Activated CD4-positive, alpha-beta T cell treated with anti-CD3 and anti-CD28 coated beads for 36 hours (primary cell): ENCODE measurements around the gene ESYT2. TPM values are rescaled to one million over a fixed set of nuclear protein-coding genes. Genes with fewer than 3 reads are reported as not detected.

ENCODE experiments used
- ATAC-seq: fragments of 200-7000 bp; cut with Tn5 transposase; one replicate; pipeline ENCODE4 v1.10.0; 2021; ENCODE audit warnings: mild to moderate bottlenecking, moderate library complexity
- CTCF ChIA-PET: fragments of 350-600 bp; sonication (Branson Sonifier 250); formaldehyde crosslinking; loops from one replicate; lab custom pipeline; 2021; ENCODE audit warnings: antibody characterized with exemption; lab: Charles Lee
- POLR2A ChIA-PET: fragments of 350-600 bp; sonication (Branson Sonifier 250); formaldehyde crosslinking; loops from one replicate; lab custom pipeline; 2021; ENCODE audit warnings: antibody characterized with exemption, inconsistent platforms; lab: Charles Lee
- DNase-seq: peaks from one replicate; pipeline ENCODE4 v3.0.0-alpha.2; 2020
- H3K27ac Mint-ChIP-seq: one replicate; pipeline ENCODE4 v1.8.0; 2021; ENCODE audit warnings: mixed read lengths
- H3K27me3 Mint-ChIP-seq: one replicate; pipeline ENCODE4 v1.8.0; 2021; ENCODE audit warnings: mixed read lengths
- H3K36me3 Mint-ChIP-seq: one replicate; pipeline ENCODE4 v1.8.0; 2021; ENCODE audit warnings: low read depth, mixed read lengths
- H3K4me1 Mint-ChIP-seq: one replicate; pipeline ENCODE4 v1.8.0; 2021; ENCODE audit warnings: mixed read lengths
- H3K4me3 Mint-ChIP-seq: one replicate; pipeline ENCODE4 v1.8.0; 2021; ENCODE audit warnings: mild to moderate bottlenecking, moderate library complexity, mixed read lengths
- H3K9me3 Mint-ChIP-seq: one replicate; pipeline ENCODE4 v1.8.0; 2021; ENCODE audit warnings: low read depth, mixed read lengths
- intact Hi-C, 2 experiments: fragments of 100-400 bp; cut with DNase I in 1 of 2; cut with micrococcal nuclease in 1 of 2; formaldehyde crosslinking; loops; one replicate each; pipeline versions ENCODE4 v1.14.2 to v1.15.1; 2022 to 2024; cut with DNase I, micrococcal nuclease
- total RNA-seq, 2 experiments: library from RNA; stranded (reverse); gene quantifications; one replicate each; pipeline ENCODE4 v1.2.3, GENCODE V29; 2021

Gene ESYT2
- total RNA-seq, 2 experiments from 2014 or later = 68.5 to 73.7 TPM

GRCh38 chr7:158821171-158822031, 7.9 kb downstream of the ESYT2 start:
- ATAC-seq (peak; percentile 38), DNase-seq (peak; percentile 49)
- no peaks in the 10 kb centered on the region for H3K9me3 Mint-ChIP-seq
- intact Hi-C loops = loop anchor here (1.0 kb wide), 1 partner anchor 10 kb away; no protein-coding TSS in a partner anchor
- peaks cover 18% of the 10 kb centered on the region for H3K36me3 Mint-ChIP-seq
- peak overlapping the region; percentile 71 for H3K4me3 Mint-ChIP-seq
- CTCF ChIA-PET = interaction anchor here (0.7 to 1.1 kb wide), 2 partner anchors 9 to 26 kb away, joined by 3 to 6 read pairs; no protein-coding TSS in a partner anchor
- H3K4me1 Mint-ChIP-seq = peaks cover 82% of the 10 kb centered on the region
- H3K27ac Mint-ChIP-seq = peak overlapping the region; percentile 93
- H3K27me3 Mint-ChIP-seq = no peaks in the 10 kb centered on the region
- POLR2A ChIA-PET = interaction anchor here (1.4 to 1.7 kb wide), 2 partner anchors 12 to 42 kb away, joined by 5 to 8 read pairs; no protein-coding TSS in a partner anchor

DNA sequence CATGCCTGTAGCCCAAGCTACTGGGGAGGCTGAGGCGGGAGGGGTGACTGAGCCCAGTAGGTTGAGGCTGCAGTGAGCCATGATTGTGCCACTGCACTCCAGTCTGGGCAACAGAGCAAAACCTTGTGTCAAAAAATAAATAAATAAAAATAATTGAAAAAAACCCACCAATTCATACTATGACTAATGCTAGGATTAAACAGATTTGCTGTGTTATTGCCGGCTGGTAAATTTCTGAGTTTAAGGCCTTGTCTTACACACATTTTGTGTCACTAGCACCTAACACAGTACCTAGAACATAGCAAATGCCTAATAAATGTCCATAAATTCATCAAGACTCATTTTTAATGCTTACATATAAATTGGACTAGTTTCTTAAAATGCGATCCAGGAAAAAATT, 8.7 kb downstream of the ESYT2 start:
- Mint-ChIP-seq H3K4me3 (peak overlapping the region; percentile 71), H3K36me3 (peaks cover 21% of the 10 kb centered on the region), H3K4me1 (peaks cover 84% of the 10 kb centered on the region), H3K27me3 (no peaks in the 10 kb centered on the region), H3K9me3 (no peaks in the 10 kb centered on the region), H3K27ac (peak overlapping the region; percentile 93)
- CTCF ChIA-PET = interaction anchor here (0.7 kb wide), 1 partner anchor 10 kb away, joined by 6 read pairs; no protein-coding TSS in a partner anchor
- intact Hi-C loops = loop anchor here (1.0 kb wide), 1 partner anchor 9 kb away; no protein-coding TSS in a partner anchor
- POLR2A ChIA-PET = interaction anchor here (1.4 to 1.7 kb wide), 3 partner anchors 8 to 43 kb away, joined by 4 to 8 read pairs (median 5); partner anchors contain the start of gene ESYT2
- ATAC-seq (no peak), DNase-seq (no peak)

DNA sequence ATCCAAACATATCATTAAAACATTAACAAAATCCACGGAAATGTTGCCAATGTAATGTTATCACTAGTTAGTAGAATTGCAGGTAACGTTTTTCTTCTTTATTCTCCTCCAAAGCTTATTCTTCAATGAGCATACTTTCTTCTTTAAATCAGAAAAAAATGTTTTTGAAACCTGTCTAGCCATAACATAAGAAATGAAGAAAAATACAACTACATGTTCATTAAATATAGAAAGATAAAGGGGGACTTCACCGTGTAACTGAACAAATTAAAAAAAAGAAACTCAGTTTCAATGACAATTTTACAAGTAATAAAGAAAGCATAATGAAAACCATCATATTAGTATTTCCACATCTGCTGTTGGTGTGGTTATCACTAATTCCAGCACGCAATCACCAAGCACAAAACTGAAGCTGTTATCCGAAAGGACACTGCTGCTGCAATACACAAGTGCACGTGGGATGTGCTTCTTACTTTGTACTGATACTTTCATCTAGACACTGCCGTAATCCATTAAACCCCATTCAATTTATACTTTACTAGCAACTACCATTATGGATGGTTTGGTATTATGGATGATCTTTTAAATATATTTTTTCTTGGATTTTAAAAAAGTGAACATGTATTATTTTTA, 9.6 kb downstream of the ESYT2 start:
- H3K36me3 Mint-ChIP-seq = peaks cover 23% of the 10 kb centered on the region
- CTCF ChIA-PET = interaction anchor here (1.3 to 1.5 kb wide), 2 partner anchors 9 to 27 kb away, joined by 3 to 5 read pairs; no protein-coding TSS in a partner anchor
- peaks cover 86% of the 10 kb centered on the region for H3K4me1 Mint-ChIP-seq
- no peaks in the 10 kb centered on the region for H3K27me3 Mint-ChIP-seq
- POLR2A ChIA-PET = interaction anchor here (1.0 to 2.1 kb wide), 4 partner anchors 7 to 10 kb away, joined by 4 to 7 read pairs (median 6); partner anchors contain the start of gene ESYT2
- H3K27ac Mint-ChIP-seq = peak overlapping the region; percentile 93
- intact Hi-C loops = loop anchor here (1.0 to 5.0 kb wide), 4 partner anchors 37 to 198 kb away; partner anchors contain the start of genes DYNC2I1 (in 1 of the 2) and NCAPG2 (in 1 of the 2)
- peak overlapping the region; percentile 62 for H3K4me3 Mint-ChIP-seq
- peak; percentile 47 for DNase-seq
- no peaks in the 10 kb centered on the region for H3K9me3 Mint-ChIP-seq
- ATAC-seq = no peak

DNA sequence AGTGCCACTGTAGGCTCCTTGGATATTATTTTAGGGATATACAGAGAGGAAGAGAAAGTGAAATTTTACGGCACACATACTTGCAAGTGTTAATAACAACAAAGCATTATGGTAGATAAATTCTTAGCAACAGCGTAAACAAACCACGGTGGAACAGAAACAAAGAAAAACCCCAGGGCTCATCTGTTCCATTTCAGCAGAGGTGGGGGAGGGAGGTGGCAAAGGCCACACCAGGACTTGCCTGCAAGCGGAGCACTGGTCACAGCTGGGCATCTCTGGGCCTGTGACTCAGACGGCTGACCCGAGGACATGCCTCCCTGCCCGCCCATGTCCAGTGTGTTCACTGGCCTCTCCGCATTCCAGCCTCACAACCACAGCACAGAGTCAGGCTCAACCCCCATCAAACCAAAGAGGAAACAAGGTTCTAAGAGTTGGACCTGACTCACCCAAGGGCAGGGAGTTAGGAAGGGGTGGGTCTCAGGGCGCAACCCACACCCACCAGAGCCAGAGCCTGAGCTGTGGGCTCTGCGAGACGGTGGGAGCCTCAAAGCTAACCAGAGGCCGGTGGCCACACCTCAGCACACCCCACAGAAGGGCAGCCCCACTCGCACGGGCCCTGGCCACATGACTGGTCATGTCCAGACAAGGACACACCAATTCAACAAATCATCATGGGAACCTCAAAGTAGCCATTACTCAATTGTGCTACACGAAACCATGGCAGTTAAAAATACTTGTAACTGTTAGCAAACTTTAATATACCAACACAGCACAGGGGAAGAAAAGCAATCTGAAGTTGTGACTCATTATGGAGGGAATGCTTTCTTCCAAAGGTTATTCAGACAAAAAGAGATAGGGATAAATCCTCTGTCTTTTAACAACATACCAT, 10.7 kb downstream of the ESYT2 start:
- ChIA-PET POLR2A (interaction anchor here (1.4 to 2.1 kb wide), 2 partner anchors 9 kb away, joined by 5 to 7 read pairs; no protein-coding TSS in a partner anchor), CTCF (interaction anchor here (0.7 to 1.5 kb wide), 4 partner anchors 10 to 42 kb away, joined by 3 to 5 read pairs (median 4); no protein-coding TSS in a partner anchor)
- peaks cover 87% of the 10 kb centered on the region for H3K4me1 Mint-ChIP-seq
- no peaks in the 10 kb centered on the region for H3K9me3 Mint-ChIP-seq
- H3K4me3 Mint-ChIP-seq = peak overlapping the region; percentile 73
- DNase-seq = peak; percentile 85
- no peaks in the 10 kb centered on the region for H3K27me3 Mint-ChIP-seq
- intact Hi-C loops = loop anchor here (1.0 to 5.0 kb wide), 5 partner anchors 11 to 199 kb away; partner anchors contain the start of genes ESYT2 (in 2 of the 2), DYNC2I1 (in 1 of the 2) and NCAPG2 (in 1 of the 2)
- H3K27ac Mint-ChIP-seq = peak overlapping the region; percentile 93
- ATAC-seq = peak; percentile 74
- H3K36me3 Mint-ChIP-seq = peaks cover 23% of the 10 kb centered on the region

DNA sequence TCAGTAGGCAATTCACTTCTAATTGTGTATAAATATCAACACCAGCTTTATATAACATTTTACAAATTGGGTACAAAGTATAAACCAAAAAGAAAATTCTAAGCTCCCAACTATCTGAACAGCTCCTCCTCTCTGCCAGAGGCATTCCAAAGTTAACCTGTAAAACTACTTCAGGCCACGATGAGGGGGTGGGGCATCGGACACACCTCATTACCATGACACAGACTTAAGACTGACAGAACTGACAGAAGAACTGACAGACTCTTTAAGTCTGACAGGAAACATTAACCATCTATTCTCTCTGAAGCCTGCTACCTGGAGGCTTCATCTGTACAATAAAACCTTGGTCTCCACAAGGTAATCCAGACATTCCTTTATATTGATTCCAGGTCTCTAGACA, 12.3 kb downstream of the ESYT2 start:
- H3K9me3 Mint-ChIP-seq = no peaks in the 10 kb centered on the region
- H3K27ac Mint-ChIP-seq = peak overlapping the region; percentile 93
- ATAC-seq = no peak
- H3K4me3 Mint-ChIP-seq = peak overlapping the region; percentile 24
- peaks cover 92% of the 10 kb centered on the region for H3K4me1 Mint-ChIP-seq
- no peaks in the 10 kb centered on the region for H3K27me3 Mint-ChIP-seq
- intact Hi-C loops = loop anchor here in 1 of 2 experiments (5.0 kb wide), 2 partner anchors 115 to 200 kb away; partner anchors contain the start of gene NCAPG2
- peaks cover 24% of the 10 kb centered on the region for H3K36me3 Mint-ChIP-seq
- CTCF ChIA-PET = no interaction called here
- DNase-seq = peak; percentile 47
- POLR2A ChIA-PET = interaction anchor here (0.5 to 0.6 kb wide), 3 partner anchors 9 to 1894 kb away, joined by 3 to 6 read pairs (median 4); no protein-coding TSS in a partner anchor

GRCh38 chr7:158816271-158816670, 13.0 kb downstream of the ESYT2 start:
- Mint-ChIP-seq H3K4me3 (peak overlapping the region; percentile 56), H3K27me3 (no peaks in the 10 kb centered on the region), H3K36me3 (peaks cover 24% of the 10 kb centered on the region), H3K27ac (peak overlapping the region; percentile 93), H3K9me3 (no peaks in the 10 kb centered on the region), H3K4me1 (peaks cover 92% of the 10 kb centered on the region)
- ChIA-PET POLR2A (interaction anchor here (0.5 to 0.6 kb wide), 4 partner anchors 10 to 90 kb away, joined by 3 to 6 read pairs (median 4); no protein-coding TSS in a partner anchor), CTCF (interaction anchor here (0.6 to 1.3 kb wide), 4 partner anchors 9 to 45 kb away, joined by 3 read pairs; no protein-coding TSS in a partner anchor)
- no peak for DNase-seq
- ATAC-seq = no peak
- intact Hi-C loops = loop anchor here in 1 of 2 experiments (5.0 kb wide), 2 partner anchors 114 to 201 kb away; partner anchors contain the start of gene NCAPG2

- DNase-seq = no peak
- CTCF ChIA-PET = interaction anchor here (0.6 to 1.4 kb wide), 5 partner anchors 9 to 45 kb away, joined by 3 read pairs; no protein-coding TSS in a partner anchor
- no peak for ATAC-seq
- intact Hi-C loops = loop anchor here in 1 of 2 experiments (5.0 kb wide), 2 partner anchors 113 to 202 kb away; partner anchors contain the start of gene NCAPG2
- H3K36me3 Mint-ChIP-seq = peaks cover 26% of the 10 kb centered on the region
- POLR2A ChIA-PET = interaction anchor here (0.6 to 1.2 kb wide), 3 partner anchors 11 to 42 kb away, joined by 3 to 5 read pairs (median 4); partner anchors contain the start of gene ESYT2
- peaks cover 92% of the 10 kb centered on the region for H3K4me1 Mint-ChIP-seq
- no peaks in the 10 kb centered on the region for H3K9me3 Mint-ChIP-seq
- H3K27me3 Mint-ChIP-seq = no peaks in the 10 kb centered on the region
- peak overlapping the region; percentile 93 for H3K27ac Mint-ChIP-seq
- H3K4me3 Mint-ChIP-seq = peak overlapping the region; percentile 56
Measured at GRCh38 chr7:158815800-158816128, 13.5 kb downstream of the ESYT2 start.

DNA sequence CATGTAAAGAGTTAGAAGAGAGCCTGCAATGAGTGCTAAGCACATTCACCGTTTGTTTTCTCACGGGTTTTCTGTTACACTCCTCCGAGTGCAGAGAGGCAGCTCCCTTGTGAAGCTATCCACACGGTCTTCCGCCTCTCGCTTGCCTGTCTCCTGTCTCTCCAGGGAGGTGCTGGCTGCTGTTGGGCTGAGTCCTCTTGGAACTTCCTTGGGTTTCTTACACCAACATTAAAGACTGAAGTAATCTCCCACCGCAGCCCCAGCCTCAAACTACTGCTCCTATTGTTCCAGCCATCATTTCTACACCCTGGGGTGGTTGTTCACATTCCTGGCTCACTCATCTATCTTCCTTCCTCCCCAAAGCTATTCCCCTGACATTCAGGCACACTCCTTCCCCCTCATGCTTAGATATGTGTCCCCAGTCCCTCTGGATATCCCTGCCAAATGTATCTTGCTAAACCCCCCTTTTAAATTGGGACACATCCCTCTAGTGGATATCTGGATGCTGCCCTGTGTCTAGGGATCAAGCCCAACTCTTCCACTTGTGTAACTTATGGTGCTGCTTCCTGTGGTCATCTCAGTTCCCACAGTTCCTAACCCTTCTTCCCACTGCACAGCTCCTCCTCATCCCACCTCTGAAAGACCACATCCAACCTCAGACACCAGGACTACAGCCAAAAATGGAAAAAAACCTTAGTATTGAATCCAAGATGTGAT, 14.1 kb downstream of the ESYT2 start:
- DNase-seq (no peak), ATAC-seq (peak; percentile 3)
- Mint-ChIP-seq H3K4me3 (peak overlapping the region; percentile 56), H3K27me3 (no peaks in the 10 kb centered on the region), H3K36me3 (peaks cover 31% of the 10 kb centered on the region), H3K4me1 (peaks cover 94% of the 10 kb centered on the region), H3K27ac (peak overlapping the region; percentile 93), H3K9me3 (no peaks in the 10 kb centered on the region)
- POLR2A ChIA-PET = interaction anchor here (0.5 to 1.3 kb wide), 4 partner anchors 10 to 118 kb away, joined by 3 to 6 read pairs (median 4); partner anchors contain the start of gene ESYT2
- CTCF ChIA-PET = interaction anchor here (0.6 to 1.4 kb wide), 9 partner anchors 10 to 161 kb away, joined by 3 read pairs; no protein-coding TSS in a partner anchor
- intact Hi-C loops = loop anchor here in 1 of 2 experiments (5.0 kb wide), 2 partner anchors 113 to 202 kb away; partner anchors contain the start of gene NCAPG2

- H3K4me3 Mint-ChIP-seq = peak overlapping the region; percentile 56
- DNase-seq (peak; percentile 75), ATAC-seq (peak; percentile 54)
- peaks cover 37% of the 10 kb centered on the region for H3K36me3 Mint-ChIP-seq
- CTCF ChIA-PET = interaction anchor here (0.6 to 1.4 kb wide), 5 partner anchors 10 to 162 kb away, joined by 3 read pairs; no protein-coding TSS in a partner anchor
- H3K4me1 Mint-ChIP-seq = peaks cover 97% of the 10 kb centered on the region
- H3K27ac Mint-ChIP-seq = peak overlapping the region; percentile 93
- H3K9me3 Mint-ChIP-seq = peaks cover 2% of the 10 kb centered on the region
- H3K27me3 Mint-ChIP-seq = no peaks in the 10 kb centered on the region
- intact Hi-C loops = loop anchor here in 1 of 2 experiments (5.0 kb wide), 2 partner anchors 112 to 203 kb away; partner anchors contain the start of gene NCAPG2
- POLR2A ChIA-PET = interaction anchor here (0.5 to 1.3 kb wide), 5 partner anchors 11 to 117 kb away, joined by 3 to 6 read pairs (median 4); partner anchors contain the start of gene ESYT2
Measured at GRCh38 chr7:158814637-158815036, 14.7 kb downstream of the ESYT2 start.
